ENCODE measurements around the gene RAB3B.

DNA sequence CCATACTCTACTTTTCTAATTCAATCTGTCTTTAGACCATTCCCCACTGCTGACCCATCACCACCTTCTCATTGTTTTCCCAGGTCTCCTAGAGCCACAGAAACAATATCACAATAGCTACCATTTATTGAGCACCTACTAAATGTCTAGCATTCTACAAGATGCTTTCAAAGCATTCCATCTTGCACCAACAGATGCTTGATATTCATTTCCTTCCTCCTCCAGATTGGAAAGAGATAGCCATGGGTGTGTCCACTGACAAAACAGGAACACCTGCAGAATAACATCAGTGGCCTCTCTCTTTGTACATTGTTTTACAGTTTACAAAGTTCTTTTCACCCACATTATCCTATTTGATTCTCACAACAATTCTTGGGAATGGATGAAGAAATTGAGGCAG lies 2.2 kb downstream of the RAB3B start:
- no peak for TF ChIP-seq EP300 (IDR thresholded peaks at IDR 0.05; ENCODE audit: borderline replicate concordance)
- no peak for TF ChIP-seq TEAD4 (IDR thresholded peaks at IDR 0.05)
- no peak for TF ChIP-seq FOXM1 (IDR thresholded peaks at IDR 0.05; ENCODE audit: borderline replicate concordance, low read depth)
- TF ChIP-seq, protein P1, sequence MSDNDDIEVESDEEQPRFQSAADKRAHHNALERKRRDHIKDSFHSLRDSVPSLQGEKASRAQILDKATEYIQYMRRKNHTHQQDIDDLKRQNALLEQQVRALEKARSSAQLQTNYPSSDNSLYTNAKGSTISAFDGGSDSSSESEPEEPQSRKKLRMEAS (IDR thresholded peaks at IDR 0.05) = no peak
- TF ChIP-seq RAD21 (IDR thresholded peaks at IDR 0.05; ENCODE audit: low read depth) = no peak
- TF ChIP-seq TAF1 (IDR thresholded peaks at IDR 0.05; ENCODE audit: low read depth) = no peak
- TF ChIP-seq, protein P2, sequence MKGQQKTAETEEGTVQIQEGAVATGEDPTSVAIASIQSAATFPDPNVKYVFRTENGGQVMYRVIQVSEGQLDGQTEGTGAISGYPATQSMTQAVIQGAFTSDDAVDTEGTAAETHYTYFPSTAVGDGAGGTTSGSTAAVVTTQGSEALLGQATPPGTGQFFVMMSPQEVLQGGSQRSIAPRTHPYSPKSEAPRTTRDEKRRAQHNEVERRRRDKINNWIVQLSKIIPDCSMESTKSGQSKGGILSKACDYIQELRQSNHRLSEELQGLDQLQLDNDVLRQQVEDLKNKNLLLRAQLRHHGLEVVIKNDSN (IDR thresholded peaks at IDR 0.05) = no peak
- TF ChIP-seq YY1 (IDR thresholded peaks at IDR 0.05; ENCODE audit: low read depth) = no peak
- TF ChIP-seq TCF12 (IDR thresholded peaks at IDR 0.05; ENCODE audit: low read depth) = no peak
- no peak for TF ChIP-seq ZBTB7A (IDR thresholded peaks at IDR 0.05; ENCODE audit: low read depth)

Measured in Ishikawa (cell line).